Left lung (tissue), 10 donors: Measurements from ENCODE around the gene CLECL1. TPM values are rescaled to one million over a fixed set of nuclear protein-coding genes. Genes with fewer than 3 reads are reported as not detected.

Experiments used
- ATAC-seq: fragments of 200-7000 bp; cut with Tn5 transposase; one replicate; pipeline ENCODE4 v1.9.1; 2020; ENCODE audit warnings: moderate library complexity
- DNase-seq, 4 donors: peaks; one replicate each; pipeline ENCODE4 v3.0.0-alpha.2; 2013 to 2020
- H3K27ac ChIP-seq, 2 donors: fragments of 200-600 bp; sonication (generic) in 1 of 2; one replicate each; pipeline versions ENCODE4 v1.5.0 to v1.8.0; 2020 to 2021
- H3K27me3 ChIP-seq, 2 donors: fragments of 200-600 bp; sonication (generic) in 1 of 2; one replicate each; pipeline versions ENCODE4 v1.5.0 to v1.8.0; 2020 to 2021
- H3K36me3 ChIP-seq, 2 donors: fragments of 200-600 bp; sonication (generic) in 1 of 2; one replicate each; pipeline versions ENCODE4 v1.5.0 to v1.8.0; 2020 to 2021
- H3K4me1 ChIP-seq, 2 donors: fragments of 200-600 bp; one replicate each; pipeline ENCODE4 v1.8.0; 2021
- H3K4me3 ChIP-seq, 2 donors: fragments of 200-600 bp; sonication (generic) in 1 of 2; one replicate each; pipeline versions ENCODE4 v1.5.0 to v1.8.0; 2020 to 2021; ENCODE audit warnings: mild to moderate bottlenecking in 1 of 2
- H3K9me3 ChIP-seq, 2 donors: fragments of 200-600 bp; sonication (generic) in 1 of 2; one replicate each; pipeline versions ENCODE4 v1.5.0 to v1.8.0; 2020 to 2021
- CTCF ChIP-seq, 2 donors: fragments of 200-600 bp; sonication (generic) in 1 of 2; IDR thresholded peaks; one replicate each; pipeline versions ENCODE4 v1.5.0 to v1.8.0; 2021; ENCODE audit warnings: antibody characterized with exemption in 2 of 2
- intact Hi-C, 2 donors: fragments of 100-400 bp; cut with DNase I; formaldehyde crosslinking; loops; one replicate each; pipeline versions ENCODE4 v1.11.2 to v1.14.2; 2022
- polyA plus RNA-seq, 6 donors: library from polyadenylated mRNA; unstranded; fragments of 120-200 nt; gene quantifications; one replicate each; pipeline ENCODE4 v1.2.1, GENCODE V29; 2013; ENCODE audit not compliant: insufficient read length in 6 of 6
- total RNA-seq, 2 donors: library from RNA; stranded (reverse); fragmentation: NEBNext Ultra II Directional; extraction: Animal tissue kit (Norgen Biotek cat#: 25700); gene quantifications; one replicate each; pipeline ENCODE4 v1.2.1, GENCODE V29; 2021
- donor health status: DM: no; HTN: yes; CAD: no.
- donor health status: DM: no; HTN: no; CAD: no.

Gene CLECL1
- total and polyA plus RNA-seq, 8 donors, result 0.15 to 0.52 (median 0.37) TPM; not detected in 2

GRCh38 chr12:9755567-9755966 lies 22.7 kb upstream of the CLECL1 start:
- H3K4me1 ChIP-seq, result peaks cover 0 to 13% of the 10 kb centered on the region in 2 donors

GRCh38 chr12:9755035-9755434 lies 22.1 kb upstream of the CLECL1 start:
- ATAC-seq, result no peak
- intact Hi-C loops, result loop anchor here in 1 of 2 donors (5.0 kb wide), 1 partner anchor 42 kb away; no protein-coding TSS in a partner anchor
- Histone ChIP-seq H3K27ac (no peak overlapping the region), H3K4me1 (peaks cover 0 to 15% of the 10 kb centered on the region in 2 donors), H3K4me3 (no peak overlapping the region), H3K27me3 (no peaks in the 10 kb centered on the region), H3K9me3 (no peaks in the 10 kb centered on the region), H3K36me3 (peaks cover 0 to 10% of the 10 kb centered on the region in 2 donors)
- DNase-seq, result no peak
- no peak for TF ChIP-seq CTCF (IDR thresholded peaks at IDR 0.05)

More at GRCh38 chr12:9755567-9755966, 22.7 kb upstream of the CLECL1 start:
- intact Hi-C loops, result loop anchor here in 1 of 2 donors (5.0 kb wide), 1 partner anchor 42 kb away; no protein-coding TSS in a partner anchor
- no peak for TF ChIP-seq CTCF (IDR thresholded peaks at IDR 0.05)
- no peak for ATAC-seq
- H3K27ac ChIP-seq, result no peak overlapping the region
- H3K36me3 ChIP-seq, result peaks cover 0 to 10% of the 10 kb centered on the region in 2 donors
- no peaks in the 10 kb centered on the region for H3K27me3 ChIP-seq
- no peak for DNase-seq
- H3K9me3 ChIP-seq, result no peaks in the 10 kb centered on the region
- H3K4me3 ChIP-seq, result no peak overlapping the region

GRCh38 chr12:9754099-9754927 lies 21.4 kb upstream of the CLECL1 start:
- ATAC-seq (no peak), DNase-seq (no peak)
- no peaks in the 10 kb centered on the region for H3K27me3 ChIP-seq
- intact Hi-C loops, result no loop called here
- H3K4me3 ChIP-seq, result no peak overlapping the region
- H3K4me1 ChIP-seq, result peaks cover 0 to 12% of the 10 kb centered on the region in 2 donors
- H3K27ac ChIP-seq, result no peak overlapping the region
- peaks cover 0 to 10% of the 10 kb centered on the region in 2 donors for H3K36me3 ChIP-seq
- TF ChIP-seq CTCF (IDR thresholded peaks at IDR 0.05), result no peak
- H3K9me3 ChIP-seq, result no peaks in the 10 kb centered on the region

- Histone ChIP-seq H3K4me3 (no peak overlapping the region), H3K27me3 (no peaks in the 10 kb centered on the region), H3K36me3 (peaks cover 0 to 10% of the 10 kb centered on the region in 2 donors), H3K9me3 (no peaks in the 10 kb centered on the region), H3K4me1 (peaks cover 0 to 19% of the 10 kb centered on the region in 2 donors), H3K27ac (no peak overlapping the region)
- no peak for TF ChIP-seq CTCF (IDR thresholded peaks at IDR 0.05)
- intact Hi-C loops, result no loop called here
- DNase-seq, result no peak
- no peak for ATAC-seq
Measured at GRCh38 chr12:9753498-9753897, 20.6 kb upstream of the CLECL1 start.

- no peak overlapping the region for H3K4me3 ChIP-seq
- H3K27me3 ChIP-seq, result no peaks in the 10 kb centered on the region
- intact Hi-C loops, result no loop called here
- H3K9me3 ChIP-seq, result no peaks in the 10 kb centered on the region
- ATAC-seq (no peak), DNase-seq (no peak)
- no peak overlapping the region for H3K27ac ChIP-seq
- H3K4me1 ChIP-seq, result peaks cover 0 to 20% of the 10 kb centered on the region in 2 donors
- no peak for TF ChIP-seq CTCF (IDR thresholded peaks at IDR 0.05)
- peaks cover 0 to 10% of the 10 kb centered on the region in 2 donors for H3K36me3 ChIP-seq
Measured at GRCh38 chr12:9753073-9753472, 20.2 kb upstream of the CLECL1 start.
